Muscle of arm (tissue), 12 donors: Measurements from ENCODE around the gene PLD1. TPM values are rescaled to one million over a fixed set of nuclear protein-coding genes. Genes with fewer than 3 reads are reported as not detected.

Experiments used
- DNase-seq: peaks from one replicate; pipeline ENCODE4 v3.0.0-alpha.2; 2013
- polyA plus RNA-seq, 12 donors: library from polyadenylated mRNA; unstranded; fragments of 120-200 nt; gene quantifications; one replicate each; pipeline ENCODE4 v1.2.1, GENCODE V29; 2013; ENCODE audit not compliant: insufficient read length in 12 of 12

Gene PLD1
- polyA plus RNA-seq, 12 donors: 11.5 to 45.2 (median 18.4) TPM; not detected in 1

DNA sequence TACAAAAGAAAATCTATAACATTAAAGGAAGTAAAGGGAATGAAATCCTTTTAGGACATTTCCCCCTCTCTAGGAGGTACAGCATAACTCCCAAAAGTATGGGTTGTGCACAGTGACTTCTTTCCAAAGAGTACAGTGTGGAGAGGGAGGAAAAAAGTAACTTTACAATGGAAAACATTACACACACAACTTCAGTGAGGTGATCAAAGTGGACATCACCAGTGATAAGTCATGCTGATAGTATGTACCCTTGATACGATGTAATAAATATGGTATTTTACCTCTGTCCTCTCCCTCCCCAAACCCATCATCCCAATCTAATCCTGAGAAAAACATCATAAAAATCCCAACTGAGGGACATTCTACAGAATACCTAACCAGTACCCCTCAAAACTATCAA is 10.8 kb downstream of the PLD1 start:
- no peak for DNase-seq

DNA sequence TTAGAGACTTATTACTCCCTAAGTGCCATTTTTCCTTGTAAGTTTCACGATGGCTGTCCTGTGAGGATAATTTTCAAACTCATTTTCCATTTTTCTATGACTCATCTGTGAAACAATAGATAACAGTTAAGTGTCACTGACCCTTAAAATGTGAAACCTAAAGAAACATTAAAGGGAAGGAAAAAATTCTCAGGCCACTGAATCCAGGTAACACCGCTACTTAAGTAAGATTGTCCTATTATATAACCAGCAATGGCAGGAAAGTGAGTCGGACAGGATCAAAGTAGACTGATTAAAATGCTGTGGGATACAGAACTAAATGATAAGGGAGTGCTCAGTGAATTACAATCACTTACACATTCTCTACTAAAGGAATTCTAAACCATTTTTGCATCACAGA is 12.4 kb downstream of the PLD1 start:
- no peak for DNase-seq

DNA sequence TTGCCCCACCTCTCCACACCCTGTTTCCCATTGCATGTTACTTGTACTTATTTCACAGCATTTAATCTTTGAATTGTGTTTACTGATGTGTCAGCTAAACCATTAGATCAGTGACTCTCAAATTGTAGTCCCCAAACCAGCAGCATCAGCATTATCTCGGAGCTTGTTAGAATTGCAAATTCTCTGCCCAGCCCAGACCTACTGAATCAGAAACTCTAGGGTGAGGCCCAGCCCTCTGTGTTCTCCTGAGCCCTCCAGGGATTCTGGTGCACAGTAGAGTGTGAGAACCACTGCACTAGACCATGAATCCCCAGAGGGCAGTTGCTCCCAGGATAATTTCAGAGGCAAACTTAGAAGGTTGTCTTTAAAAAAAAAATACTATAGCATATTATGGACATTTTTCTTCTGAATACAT is 13.0 kb downstream of the PLD1 start:
- no peak for DNase-seq

DNA sequence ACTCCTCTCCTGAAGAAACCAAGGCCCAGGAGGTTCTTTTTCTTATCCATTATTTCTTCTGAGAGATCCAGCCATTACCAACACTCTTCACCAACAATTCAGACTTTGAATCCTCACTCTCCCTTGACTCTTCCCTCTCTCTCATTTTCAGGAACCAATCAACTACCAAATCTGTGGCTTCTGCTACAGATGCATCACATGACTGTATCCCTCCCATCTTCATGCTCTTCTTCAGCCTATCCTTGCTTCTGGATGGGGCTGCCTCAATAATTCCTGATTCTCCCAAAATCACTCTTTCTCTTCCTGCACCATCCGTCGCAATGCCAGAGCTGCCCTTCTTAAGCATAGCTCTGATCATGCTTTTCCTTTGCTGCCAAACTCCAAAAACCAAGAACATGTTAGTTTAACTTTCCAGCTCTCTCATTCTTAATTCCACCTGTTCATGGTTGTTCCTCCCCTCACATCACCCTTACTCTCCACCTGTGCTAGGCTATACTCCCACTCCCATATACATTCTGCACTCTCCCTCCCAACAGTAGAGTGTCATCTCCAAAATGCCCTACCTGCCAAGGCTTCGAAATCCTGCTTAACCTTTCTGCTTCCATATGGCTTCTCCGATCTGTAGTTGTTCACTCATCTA is 13.5 kb downstream of the PLD1 start:
- no peak for DNase-seq

DNA sequence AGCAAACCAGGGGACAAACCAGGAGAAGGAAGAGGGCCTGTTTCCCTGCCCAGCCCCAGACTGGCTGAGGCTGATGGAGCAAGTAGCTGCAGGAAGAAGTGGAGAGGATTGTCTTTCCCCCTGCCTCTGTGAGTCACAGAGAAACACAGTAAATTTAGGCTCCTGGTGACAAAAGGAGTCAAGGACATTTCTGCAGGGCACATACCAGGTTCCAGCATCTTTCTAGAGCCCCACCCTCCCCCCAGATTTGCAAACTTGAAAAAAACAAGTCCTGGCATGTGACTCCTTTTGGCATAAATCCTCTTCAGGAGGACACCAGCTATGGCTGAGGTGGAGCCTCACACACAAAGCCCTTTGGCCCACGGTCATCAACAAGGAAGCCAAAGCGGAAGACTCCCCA is 17.8 kb downstream of the PLD1 start:
- DNase-seq: no peak

DNA sequence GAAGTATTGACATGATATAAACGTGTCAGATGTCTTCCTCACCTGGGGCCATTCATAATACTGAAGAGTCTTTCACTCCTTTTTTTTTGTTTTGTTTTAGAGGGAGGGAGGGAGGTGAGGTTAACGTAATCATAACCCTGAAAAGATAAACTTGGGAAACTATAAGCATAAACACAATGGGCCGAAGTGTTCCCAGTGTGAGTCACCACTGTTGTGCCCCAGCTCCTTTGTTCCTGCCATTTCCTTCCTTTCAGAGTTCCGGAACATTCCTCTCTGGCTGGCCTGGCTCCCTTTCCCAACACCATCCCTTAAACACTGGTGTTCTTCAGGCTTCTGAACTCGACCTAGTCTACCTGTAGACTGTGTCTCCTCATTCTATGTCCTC is 18.6 kb downstream of the PLD1 start:
- DNase-seq: no peak

DNA sequence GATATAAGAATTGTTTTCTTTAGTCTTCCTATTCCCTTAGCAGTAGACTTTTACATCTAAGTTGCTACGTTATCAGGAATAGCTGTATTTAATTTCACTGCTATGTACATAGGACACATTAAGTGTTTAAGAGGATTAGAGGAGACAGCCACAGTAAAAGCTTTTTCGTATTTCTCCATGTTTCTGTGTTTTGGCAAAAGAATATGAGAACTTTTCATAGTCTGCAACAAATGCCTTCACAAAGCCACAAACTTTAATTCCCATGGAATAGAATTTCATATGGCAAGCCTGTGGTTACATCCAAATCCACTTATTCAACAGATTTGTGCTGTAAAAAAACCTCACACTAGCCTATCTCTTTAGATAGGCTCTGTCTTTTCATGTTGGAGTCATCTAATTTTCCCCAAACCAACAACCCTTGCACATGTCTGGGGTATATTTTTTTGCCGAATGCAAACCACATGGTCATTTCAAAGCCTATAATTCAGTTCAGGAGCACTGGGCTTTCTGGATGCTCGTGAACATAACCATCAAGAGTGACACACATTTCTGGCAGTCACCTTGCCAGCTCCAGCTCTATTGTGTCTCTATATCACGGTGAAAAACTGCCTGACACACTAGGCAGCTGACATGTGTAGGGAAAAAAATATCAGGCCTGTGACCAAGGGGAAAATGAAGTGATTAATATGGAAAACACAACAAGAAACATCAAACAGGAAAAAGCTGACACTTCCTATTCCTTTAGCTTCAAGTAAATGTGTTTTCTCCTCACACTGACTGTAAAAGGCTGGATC is 19.2 kb downstream of the PLD1 start:
- no peak for DNase-seq

DNA sequence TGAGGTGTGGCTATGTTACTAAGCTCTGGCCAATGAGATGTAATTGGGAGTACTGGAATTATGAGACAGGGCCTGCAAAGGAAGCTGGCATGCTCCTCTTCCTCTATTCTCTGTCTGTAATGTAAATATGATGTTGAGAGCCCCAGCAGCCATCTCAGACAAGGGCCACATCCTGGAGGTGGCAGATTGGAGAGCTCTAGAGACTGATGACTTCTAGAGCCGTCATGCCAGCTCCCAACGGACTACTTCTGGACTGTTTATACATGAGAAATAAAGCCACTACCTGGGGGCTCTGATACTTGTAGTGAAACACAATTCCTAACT is 19.7 kb downstream of the PLD1 start:
- DNase-seq: no peak

DNA sequence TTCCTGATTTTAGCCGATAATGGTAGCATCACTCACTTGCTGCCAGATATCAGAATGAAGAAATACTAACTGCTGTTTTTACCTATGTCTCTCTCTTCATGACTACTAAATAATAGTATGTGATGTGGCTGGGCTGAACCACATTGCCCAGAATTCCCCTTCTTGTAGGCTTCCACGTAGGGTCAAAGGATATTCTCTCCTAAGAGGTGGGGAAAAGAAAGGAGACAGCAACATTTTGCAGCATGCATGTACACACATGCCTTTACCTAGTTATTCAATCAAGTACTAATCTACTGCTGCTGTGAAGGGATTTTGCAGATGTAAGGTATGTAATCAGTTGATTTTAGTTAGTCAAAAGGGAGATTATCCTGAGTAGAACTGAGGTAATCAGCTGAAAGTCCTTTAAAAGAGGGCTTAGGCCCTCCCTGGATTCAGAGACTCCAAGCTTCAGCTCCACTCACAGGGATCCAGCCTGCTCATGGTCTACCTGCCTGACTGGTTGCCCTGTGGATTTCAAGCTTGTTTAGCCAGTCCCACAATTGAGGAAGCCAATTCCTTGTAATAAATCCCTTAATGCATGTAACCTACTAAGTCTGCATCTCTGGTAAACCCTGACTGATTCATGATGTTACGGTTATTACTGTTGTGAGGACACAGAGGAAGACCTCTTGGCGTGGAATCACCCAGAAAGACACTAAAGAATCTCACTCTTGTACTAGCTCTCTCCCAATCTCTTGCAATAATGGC is 20.4 kb downstream of the PLD1 start:
- DNase-seq: no peak

DNA sequence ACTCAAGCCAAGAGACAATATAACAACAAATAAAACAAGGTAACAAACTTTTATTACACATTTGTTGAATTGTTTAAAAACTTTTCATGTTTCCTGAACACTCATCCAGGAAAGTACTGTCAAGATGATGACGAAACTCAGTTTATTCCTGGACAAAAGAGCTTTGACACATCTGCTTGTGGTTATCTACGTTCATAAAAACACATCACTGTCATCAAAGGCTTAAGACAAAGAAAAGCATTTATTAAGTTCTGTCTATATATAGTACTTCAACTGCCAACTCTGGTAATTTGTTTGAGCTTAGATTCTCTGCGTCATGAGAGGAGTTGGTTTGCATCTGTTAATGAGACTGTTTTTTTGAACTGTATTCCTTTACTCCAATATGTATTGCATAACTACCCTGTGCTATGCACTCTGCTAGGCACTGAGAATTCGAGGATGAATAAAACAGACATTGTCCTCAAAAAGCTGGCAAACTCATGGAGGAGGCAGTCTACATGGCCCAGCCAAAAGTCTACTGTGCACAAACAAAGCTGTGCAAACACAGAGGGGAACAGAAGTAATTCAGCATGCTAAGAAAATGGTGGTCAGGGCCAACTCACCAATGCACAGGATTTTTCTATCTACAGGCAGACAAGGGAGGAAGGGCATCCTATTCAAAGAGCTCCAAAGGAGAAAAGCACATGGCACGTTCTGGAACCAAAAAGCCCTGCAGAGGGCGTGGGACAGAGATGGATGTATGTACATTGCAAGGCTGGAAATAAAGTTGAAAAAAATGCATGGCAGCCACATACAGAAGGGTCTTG is 21.5 kb downstream of the PLD1 start:
- DNase-seq: no peak

DNA sequence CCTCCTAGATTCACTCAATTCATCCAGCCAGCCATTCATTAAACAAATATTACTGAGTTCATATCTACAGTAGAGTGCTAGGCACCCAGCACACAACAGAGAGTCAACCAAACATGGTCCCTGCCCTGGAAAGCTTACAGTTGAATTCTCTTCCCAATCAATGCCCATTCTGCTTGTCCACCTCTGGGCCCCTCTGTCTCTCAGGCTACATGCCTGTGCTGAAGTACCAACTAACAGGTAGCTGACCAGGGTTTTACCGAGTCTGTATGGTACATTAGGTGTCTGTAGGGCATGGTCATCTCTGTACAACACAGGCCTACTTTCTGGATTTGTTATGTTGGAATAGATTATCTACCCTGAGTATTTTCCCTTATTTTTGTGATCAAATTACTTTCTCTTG is 23.3 kb downstream of the PLD1 start:
- no peak for DNase-seq

DNA sequence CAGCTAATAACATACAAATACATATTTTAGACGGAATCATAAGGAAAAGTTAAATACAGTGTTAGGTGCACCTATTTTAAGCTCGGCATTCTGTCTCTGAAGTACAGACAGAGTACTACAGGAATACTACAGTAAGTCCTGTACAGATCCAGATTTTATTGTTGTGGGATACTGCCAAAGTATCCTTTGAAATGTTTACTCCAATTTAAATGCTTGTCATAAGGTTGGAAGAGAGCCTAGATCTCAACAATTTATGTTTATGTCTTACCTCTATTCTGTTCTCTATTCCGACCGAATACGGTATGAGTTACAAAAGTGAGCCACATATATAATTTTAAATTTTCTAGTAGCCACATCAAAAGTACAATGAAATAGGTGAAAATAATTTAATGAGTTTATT is 25.3 kb downstream of the PLD1 start:
- DNase-seq: no peak

DNA sequence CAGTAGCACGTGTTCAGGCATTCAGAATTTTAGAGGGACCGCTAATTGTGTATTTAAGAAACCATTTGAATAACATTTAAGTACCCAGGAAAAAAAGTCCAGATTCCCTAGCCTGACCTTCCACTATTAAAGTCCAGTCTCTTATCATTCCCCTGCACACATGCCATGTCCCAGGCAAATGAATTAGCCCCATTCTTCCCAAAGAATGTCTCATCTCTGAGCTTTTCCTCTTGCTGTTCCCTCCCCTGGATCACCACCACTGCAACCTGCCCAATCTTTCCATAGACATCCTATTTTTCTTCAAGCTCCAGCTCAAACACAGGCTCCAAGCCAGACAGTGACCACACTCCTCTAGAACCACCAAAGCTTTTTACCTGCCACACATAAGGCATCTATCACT is 25.9 kb downstream of the PLD1 start:
- no peak for DNase-seq

DNA sequence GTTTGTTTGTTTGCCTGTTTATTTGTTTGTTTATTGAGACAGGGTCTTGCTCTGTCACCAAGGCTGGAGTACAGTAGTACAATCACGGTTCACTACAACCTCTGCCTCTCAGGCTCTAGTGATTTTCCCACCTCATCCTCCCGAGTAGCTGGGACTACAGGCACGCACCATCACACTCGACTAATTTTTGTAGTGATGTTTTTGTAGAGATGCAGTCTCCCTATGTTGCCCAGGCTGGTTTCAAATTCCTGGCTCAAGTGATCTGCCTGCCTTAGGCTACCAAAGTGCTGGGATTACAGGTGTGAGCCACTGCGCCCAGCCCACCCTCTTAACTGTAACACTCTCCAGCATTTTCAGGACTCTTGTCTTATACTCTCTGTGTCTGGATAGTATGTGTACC is 26.7 kb downstream of the PLD1 start:
- no peak for DNase-seq

DNA sequence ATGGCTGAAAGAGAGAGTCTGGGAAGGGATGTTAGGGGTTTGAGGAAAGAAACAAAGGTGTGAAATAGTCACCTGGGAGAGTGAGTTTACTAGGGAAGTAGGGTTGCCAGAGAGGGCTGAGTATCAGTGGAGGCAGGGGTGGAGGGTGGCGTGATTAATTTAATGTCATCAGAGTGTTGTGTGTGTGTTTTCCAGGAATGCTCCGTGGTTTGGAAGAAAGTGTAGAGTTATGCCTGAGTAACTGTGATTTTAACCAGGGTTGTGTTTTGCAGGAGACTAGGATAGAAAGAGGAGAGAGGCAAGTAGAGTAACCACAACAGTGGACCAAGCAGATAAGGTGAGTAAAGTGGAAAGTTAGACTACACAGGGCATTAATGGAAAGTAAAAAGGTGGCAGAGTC is 27.2 kb downstream of the PLD1 start:
- no peak for DNase-seq

DNA sequence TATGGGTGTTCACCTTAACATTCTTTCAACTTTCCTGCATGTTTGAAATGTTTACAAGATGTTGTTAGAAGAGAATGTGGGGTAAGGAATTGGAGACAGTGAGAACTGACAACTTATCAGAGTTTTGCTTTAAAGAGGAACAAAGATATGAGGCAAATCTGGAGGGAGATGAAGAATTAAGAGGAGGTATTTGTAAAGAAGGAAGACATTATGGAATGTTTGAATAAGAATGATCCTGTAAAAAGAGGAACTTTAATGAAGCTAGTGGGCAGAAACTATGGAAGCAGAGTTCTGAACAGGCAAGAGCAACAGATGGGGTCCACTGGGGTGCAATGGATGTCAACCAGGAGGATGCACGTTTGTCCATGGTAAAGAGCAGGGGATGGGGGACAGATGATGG is 27.7 kb downstream of the PLD1 start:
- DNase-seq: no peak

DNA sequence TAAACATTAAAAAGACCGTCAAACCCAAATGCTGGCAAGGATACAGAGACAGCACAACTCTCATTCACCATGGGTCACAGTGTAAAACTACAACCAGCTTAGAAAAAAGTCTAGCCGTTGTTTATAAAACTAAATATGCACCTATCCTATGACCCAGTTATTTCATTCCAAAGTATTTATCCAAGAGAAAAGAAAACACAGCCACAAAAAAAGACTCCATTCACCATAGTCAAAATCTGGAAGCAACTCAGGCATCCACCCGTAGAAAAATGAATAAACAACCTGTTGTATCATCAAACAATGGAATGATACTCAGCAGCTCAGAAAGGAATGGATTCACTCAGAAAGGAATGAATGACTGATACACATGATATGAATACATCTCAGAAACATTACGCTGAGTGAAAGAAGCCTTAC is 28.6 kb downstream of the PLD1 start:
- no peak for DNase-seq

DNA sequence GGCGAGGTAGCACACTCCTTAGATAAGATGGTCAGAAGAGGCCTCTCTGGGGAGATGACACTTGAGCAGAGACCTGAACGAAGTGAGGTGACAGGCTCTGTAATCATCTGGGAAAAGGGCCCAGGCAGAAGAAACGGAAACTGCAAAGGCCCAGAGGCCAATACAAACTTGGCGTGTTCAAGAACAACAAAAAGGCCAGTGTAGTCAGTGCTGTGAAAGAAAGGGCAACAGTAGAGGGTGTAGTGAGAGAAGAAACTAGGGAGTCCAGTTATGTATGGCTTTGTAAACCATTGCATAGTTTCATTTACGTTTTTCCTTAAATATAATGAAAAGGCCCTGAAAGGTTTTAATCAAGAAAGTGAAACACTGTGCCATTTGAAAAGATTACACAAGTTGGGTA is 31.8 kb downstream of the PLD1 start:
- no peak for DNase-seq

DNA sequence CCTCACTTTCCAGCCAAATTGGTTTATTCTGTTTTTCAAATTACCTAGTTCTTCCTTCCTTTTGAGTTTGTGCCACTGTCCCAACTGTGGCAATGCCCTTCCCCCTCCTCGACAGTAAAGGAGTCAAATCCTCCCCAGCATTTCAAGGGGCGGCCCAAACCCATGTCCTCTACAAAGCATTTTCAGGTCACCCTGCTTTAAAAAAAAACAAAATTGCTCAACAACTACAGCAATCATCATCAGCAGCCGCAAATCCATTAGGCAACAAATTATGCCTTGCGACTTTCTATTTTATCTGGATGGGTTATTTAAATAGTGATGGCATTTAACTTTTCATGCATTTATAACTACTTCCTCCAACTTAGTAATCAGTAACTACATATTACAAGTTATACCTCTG is 32.7 kb downstream of the PLD1 start:
- DNase-seq: no peak

DNA sequence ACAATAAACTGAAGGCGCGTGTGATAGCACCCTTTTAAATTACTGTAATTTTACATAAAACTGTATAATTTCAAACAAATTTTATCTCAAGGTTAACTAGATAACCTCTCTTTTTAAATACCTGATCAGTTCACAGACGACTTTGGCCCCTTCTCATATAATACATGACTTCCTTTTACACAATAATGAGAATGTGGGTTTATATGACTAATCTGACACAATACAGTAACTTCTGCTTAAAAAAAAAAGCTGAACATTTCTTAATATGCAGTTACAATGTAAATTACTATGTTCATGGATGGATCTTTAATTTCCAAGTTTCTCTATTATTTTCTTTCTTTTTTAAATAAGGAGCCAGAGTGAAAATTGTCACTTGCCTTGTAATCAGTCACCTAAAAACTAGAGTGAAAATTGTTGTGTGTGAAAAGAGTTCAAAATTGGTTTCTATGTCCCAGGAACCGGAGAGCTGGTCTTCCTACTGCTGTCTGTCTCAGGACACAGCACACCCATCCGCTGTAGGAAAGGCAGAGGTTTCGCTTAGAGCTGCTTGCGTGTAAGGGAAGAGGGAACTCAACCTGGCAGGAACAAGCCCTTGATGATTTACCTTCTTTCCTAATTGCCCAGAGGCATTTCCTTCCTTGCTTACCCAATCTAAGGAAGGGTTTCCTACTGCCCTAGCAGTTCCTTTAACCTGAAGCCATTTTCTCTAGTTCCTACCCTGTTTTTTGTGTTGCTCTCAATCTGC is 33.3 kb downstream of the PLD1 start:
- no peak for DNase-seq

DNA sequence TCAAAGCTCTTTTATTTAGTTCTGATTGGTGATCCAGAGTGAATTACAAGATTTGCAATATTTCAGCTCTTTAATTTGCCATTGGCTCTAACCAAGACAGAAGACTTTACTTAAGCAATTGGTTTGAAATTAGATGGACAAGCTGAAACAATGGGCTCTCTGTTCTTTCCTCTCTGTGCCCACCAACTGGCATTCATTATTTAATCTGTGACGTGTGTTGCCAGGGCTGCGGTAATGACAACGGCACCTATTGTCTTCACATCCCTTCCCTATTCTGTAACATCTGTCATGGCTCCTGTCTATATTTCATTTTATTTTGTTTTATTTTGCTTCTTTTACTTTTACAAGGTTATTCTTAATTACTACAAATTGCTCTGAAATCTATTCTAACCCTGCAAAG is 33.9 kb downstream of the PLD1 start:
- DNase-seq: no peak

DNA sequence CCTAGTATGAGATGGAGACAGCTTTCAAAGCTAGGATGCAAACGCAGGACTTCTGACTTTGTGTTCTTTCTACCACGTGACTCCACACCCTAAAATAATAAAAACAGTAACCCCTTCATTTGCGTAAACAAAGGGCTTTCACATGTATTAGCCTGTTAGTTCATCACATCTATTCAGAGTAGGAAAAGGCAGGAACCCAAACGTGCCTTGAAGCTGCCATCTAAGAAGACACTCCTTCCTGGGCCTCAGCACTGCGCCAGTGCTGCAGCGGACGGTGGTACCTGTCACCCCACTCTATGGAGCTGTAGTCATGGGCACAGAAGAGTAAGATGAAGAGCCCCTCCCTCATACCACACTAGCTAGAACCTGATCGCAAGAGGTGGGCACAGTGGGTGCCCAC is 34.3 kb downstream of the PLD1 start:
- no peak for DNase-seq
